ENCODE results near the gene FOXN3.

DNA sequence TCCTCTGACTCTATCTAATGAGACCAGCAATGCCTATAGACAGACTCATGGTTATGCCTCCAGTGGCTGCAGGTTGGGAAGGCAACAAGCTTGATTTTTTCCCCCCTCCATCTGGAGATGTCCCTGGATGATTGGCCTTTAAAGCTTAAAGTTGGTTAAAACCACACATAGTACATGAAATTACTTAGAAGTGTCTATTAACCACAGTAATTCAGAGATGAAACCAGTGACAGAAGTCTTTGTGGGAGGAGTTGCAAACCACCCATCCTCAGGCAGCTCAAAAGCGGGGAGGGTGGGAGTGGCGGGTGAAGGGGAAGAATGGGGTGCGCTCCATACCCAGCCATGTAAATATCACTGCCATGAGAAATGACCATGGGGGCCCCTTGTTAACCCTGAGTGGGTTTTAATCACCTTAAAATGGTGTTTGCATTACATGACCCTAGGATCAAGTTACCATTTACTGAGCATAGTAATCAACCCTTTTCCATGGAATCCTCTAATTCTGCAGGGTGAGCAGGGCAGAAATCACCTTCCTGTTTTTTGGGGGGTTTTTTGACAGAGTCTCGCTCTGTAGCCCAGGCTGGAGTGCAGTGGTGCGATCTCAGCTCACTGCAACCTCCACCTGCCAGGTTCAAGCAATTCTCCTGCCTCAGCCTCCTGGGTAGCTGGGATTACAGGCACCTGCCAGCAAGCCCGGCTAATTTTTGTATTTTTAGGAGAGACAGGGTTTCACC, 133.5 kb downstream of the FOXN3 start:
- TF ChIP-seq POLR2AphosphoS5 (IDR thresholded peaks at IDR 0.05), result no peak
- TF ChIP-seq, protein P1, sequence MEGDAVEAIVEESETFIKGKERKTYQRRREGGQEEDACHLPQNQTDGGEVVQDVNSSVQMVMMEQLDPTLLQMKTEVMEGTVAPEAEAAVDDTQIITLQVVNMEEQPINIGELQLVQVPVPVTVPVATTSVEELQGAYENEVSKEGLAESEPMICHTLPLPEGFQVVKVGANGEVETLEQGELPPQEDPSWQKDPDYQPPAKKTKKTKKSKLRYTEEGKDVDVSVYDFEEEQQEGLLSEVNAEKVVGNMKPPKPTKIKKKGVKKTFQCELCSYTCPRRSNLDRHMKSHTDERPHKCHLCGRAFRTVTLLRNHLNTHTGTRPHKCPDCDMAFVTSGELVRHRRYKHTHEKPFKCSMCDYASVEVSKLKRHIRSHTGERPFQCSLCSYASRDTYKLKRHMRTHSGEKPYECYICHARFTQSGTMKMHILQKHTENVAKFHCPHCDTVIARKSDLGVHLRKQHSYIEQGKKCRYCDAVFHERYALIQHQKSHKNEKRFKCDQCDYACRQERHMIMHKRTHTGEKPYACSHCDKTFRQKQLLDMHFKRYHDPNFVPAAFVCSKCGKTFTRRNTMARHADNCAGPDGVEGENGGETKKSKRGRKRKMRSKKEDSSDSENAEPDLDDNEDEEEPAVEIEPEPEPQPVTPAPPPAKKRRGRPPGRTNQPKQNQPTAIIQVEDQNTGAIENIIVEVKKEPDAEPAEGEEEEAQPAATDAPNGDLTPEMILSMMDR (IDR thresholded peaks at IDR 0.05), result no peak

Measured in transverse colon (tissue), 4 donors.